Right lobe of liver (tissue), 4 donors: ENCODE results near the gene RTP5.

Experiments
- POLR2A ChIP-seq: fragments of 450-650 bp; IDR thresholded peaks from one replicate; pipeline ENCODE4 v1.6.1; 2017; ENCODE audit warnings: antibody characterized with exemption, mild to moderate bottlenecking
- TF ChIP-seq, protein P1 (sequence below), 4 donors: fragments of 200-600 bp in 3 of 4; fragments of 450-650 bp in 1 of 4; IDR thresholded peaks; one replicate each; pipeline versions ENCODE4 v1.5.1 to v1.8.0; 2016 to 2022; ENCODE audit warnings: antibody characterized with exemption in 4 of 4, mild to moderate bottlenecking in 2 of 4
- donor health status: DM: no; HTN: no; CAD: no.
- donor health status: DM: no; HTN: no; CAD: no.
- donor health status: DM: no; HTN: yes; CAD: no.

DNA sequence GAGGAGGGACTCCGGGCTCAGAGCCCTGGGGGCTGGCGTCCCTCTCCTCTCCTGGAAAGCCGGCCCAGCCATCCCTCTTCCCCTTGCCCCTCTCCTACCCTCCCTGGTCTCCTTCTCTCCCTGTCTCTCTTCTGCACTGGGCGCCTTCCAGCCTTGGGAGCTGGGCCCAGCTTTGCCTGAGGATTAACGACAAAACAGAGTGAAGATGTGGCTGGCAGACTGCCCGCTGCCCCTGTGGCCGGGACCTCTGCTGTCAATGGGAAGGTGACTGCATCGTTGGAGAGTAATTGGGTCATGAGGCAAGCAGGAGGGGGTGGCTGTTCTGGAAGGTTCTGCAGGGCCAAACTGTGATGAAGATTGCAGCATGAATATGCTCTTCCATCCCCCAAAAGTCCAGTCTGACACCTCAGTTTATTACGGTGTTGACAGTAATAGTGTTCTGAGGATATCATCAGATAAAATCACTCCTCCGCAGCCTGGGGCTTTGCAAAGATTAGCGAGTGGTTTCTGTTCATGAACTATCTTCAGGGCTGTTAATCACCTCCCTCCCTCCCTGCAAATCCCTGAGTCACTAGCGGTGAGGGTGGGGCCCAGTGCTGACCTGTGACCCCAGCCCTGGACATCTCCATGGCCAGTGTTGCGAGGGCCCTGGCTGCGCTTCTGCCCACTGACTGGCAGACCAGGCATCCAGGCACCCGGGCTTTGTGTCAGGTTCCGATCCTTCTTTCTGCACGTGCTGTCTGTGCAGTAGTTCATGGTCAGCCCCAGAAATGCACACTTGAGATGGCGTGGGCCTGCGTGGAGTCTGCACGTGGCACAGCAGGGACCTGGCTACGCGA lies 23.0 kb downstream of the RTP5 start:
- TF ChIP-seq, protein P1, sequence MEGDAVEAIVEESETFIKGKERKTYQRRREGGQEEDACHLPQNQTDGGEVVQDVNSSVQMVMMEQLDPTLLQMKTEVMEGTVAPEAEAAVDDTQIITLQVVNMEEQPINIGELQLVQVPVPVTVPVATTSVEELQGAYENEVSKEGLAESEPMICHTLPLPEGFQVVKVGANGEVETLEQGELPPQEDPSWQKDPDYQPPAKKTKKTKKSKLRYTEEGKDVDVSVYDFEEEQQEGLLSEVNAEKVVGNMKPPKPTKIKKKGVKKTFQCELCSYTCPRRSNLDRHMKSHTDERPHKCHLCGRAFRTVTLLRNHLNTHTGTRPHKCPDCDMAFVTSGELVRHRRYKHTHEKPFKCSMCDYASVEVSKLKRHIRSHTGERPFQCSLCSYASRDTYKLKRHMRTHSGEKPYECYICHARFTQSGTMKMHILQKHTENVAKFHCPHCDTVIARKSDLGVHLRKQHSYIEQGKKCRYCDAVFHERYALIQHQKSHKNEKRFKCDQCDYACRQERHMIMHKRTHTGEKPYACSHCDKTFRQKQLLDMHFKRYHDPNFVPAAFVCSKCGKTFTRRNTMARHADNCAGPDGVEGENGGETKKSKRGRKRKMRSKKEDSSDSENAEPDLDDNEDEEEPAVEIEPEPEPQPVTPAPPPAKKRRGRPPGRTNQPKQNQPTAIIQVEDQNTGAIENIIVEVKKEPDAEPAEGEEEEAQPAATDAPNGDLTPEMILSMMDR (IDR thresholded peaks at IDR 0.05), result no peak
- TF ChIP-seq POLR2A, result no peak
